SK-N-SH (cell line): ENCODE results near the gene SLC41A3. TPM values are rescaled to one million over a fixed set of nuclear protein-coding genes. Genes with fewer than 3 reads are reported as not detected.

Experiments
- CTCF ChIA-PET: fragments of 300-600, 350-600 bp; formaldehyde crosslinking; extraction: SDS; loops from one replicate; lab custom pipeline; 2021; lab: Yijun Ruan, JAX
- POLR2A ChIA-PET: fragments of 350-600 bp; sonication (Branson Sonifier 250); formaldehyde crosslinking; extraction: SDS; loops from one replicate; lab custom pipeline; 2020; ENCODE audit warnings: antibody characterized with exemption, inconsistent platforms; lab: Yijun Ruan, JAX
- DNase-seq: peaks from one replicate; pipeline ENCODE4 v3.0.0; 2012
- H2AFZ ChIP-seq: fragments of 200-600 bp; sonication (generic); 2 replicates; pipeline ENCODE4 v1.8.1; 2016; ENCODE audit warnings: antibody characterized with exemption, mild to moderate bottlenecking, low read depth
- H3F3A ChIP-seq: fragments of 200-600 bp; sonication (generic); replicated peaks from 2 replicates; pipeline ENCODE3; 2016; ENCODE audit warnings: antibody characterized with exemption, mild to moderate bottlenecking; ENCODE audit not compliant: insufficient read depth
- H3K27ac ChIP-seq, 2 experiments: fragments of 200-500 bp in 1 of 2; fragments of 200-600 bp in 1 of 2; sonication (Bioruptor generic) in 1 of 2; sonication (generic), shearing (Covaris generic) in 1 of 2; 2 replicates each; pipeline versions ENCODE4 v1.5.1 to v1.6.1; 2014 to 2016; ENCODE audit warnings: low read depth in 2 of 2, inconsistent platforms in 1 of 2, low read length in 1 of 2, mild to moderate bottlenecking in 1 of 2, mixed read lengths in 1 of 2
- H3K27me3 ChIP-seq: fragments of 200-600 bp; sonication (generic), shearing (Covaris generic); 2 replicates; pipeline ENCODE4 v1.6.1; 2016; ENCODE audit warnings: mixed run types; ENCODE audit not compliant: insufficient read depth
- H3K36me3 ChIP-seq, 2 experiments: fragments of 200-500 bp in 1 of 2; fragments of 200-600 bp in 1 of 2; sonication (Bioruptor generic) in 1 of 2; sonication (generic) in 1 of 2; replicated peaks in 1 of 2; 2 replicates each; pipeline versions ENCODE3 to v1.5.1; 2014 to 2016; ENCODE audit warnings: low read length in 1 of 2, mild to moderate bottlenecking in 1 of 2; ENCODE audit not compliant: insufficient read depth in 2 of 2, control insufficient read depth in 1 of 2
- H3K4me1 ChIP-seq, 2 experiments: fragments of 200-500 bp in 1 of 2; fragments of 200-600 bp in 1 of 2; sonication (Bioruptor generic) in 1 of 2; sonication (generic), shearing (Covaris generic) in 1 of 2; 2 replicates each; pipeline versions ENCODE4 v1.5.1 to v1.6.1; 2014 to 2016; ENCODE audit warnings: low read depth in 1 of 2, low read length in 1 of 2, mixed run types in 1 of 2; ENCODE audit not compliant: insufficient read depth in 2 of 2, control insufficient read depth in 1 of 2
- H3K4me2 ChIP-seq: fragments of 200-600 bp; sonication (generic), shearing (Covaris generic); 2 replicates; pipeline ENCODE4 v1.6.1; 2017; ENCODE audit warnings: mixed run types
- H3K4me3 ChIP-seq, 2 experiments: fragments of 200-500 bp in 1 of 2; fragments of 200-600 bp in 1 of 2; sonication (Bioruptor generic) in 1 of 2; sonication (generic), shearing (Covaris generic) in 1 of 2; 2 replicates each; pipeline versions ENCODE4 v1.5.1 to v1.8.1; 2014 to 2016; ENCODE audit warnings: low read depth in 2 of 2, inconsistent platforms in 1 of 2, low read length in 1 of 2, mild to moderate bottlenecking in 1 of 2, mixed read lengths in 1 of 2, moderate library complexity in 1 of 2
- H3K79me2 ChIP-seq: fragments of 200-600 bp; sonication (generic); 2 replicates; pipeline ENCODE4 v1.8.1; 2017; ENCODE audit warnings: mild to moderate bottlenecking; ENCODE audit not compliant: insufficient read depth
- H3K9ac ChIP-seq: fragments of 200-600 bp; sonication (generic); 2 replicates; pipeline ENCODE4 v1.6.1; 2017; ENCODE audit warnings: mixed run types
- H3K9me2 ChIP-seq: fragments of 200-600 bp; sonication (generic); 2 replicates; pipeline ENCODE4 v1.6.1; 2017; ENCODE audit warnings: mixed run types
- H3K9me3 ChIP-seq: fragments of 200-600 bp; sonication (generic); 2 replicates; pipeline ENCODE4 v1.6.1; 2017; ENCODE audit warnings: mixed run types, mild to moderate bottlenecking, moderate library complexity
- H4K20me1 ChIP-seq: fragments of 200-600 bp; sonication (generic); 2 replicates; pipeline ENCODE4 v1.6.1; 2017; ENCODE audit warnings: mild to moderate bottlenecking, mixed run types; ENCODE audit not compliant: insufficient read depth
- EP300 ChIP-seq, 2 experiments: IDR thresholded peaks; 2 replicates each; pipeline versions ENCODE4 v1.4.0 to v1.6.1; 2012; ENCODE audit warnings: borderline replicate concordance in 1 of 2, low read depth in 1 of 2, low read length in 1 of 2
- FOSL2 ChIP-seq: IDR thresholded peaks from 2 replicates; pipeline ENCODE4 v1.4.0; 2012; ENCODE audit warnings: low read depth, mild to moderate bottlenecking, moderate library complexity, borderline replicate concordance
- FOXM1 ChIP-seq: IDR thresholded peaks from 2 replicates; pipeline ENCODE4 v1.4.0; 2012; ENCODE audit warnings: low read depth, mild to moderate bottlenecking
- JUND ChIP-seq: IDR thresholded peaks from 2 replicates; pipeline ENCODE4 v1.4.0; 2012
- MAX ChIP-seq: IDR thresholded peaks from 2 replicates; pipeline ENCODE4 v1.4.0; 2012; ENCODE audit warnings: low read depth
- NFIC ChIP-seq: IDR thresholded peaks from 2 replicates; pipeline ENCODE4 v1.4.0; 2012; ENCODE audit warnings: borderline replicate concordance
- PBX3 ChIP-seq: IDR thresholded peaks from 2 replicates; pipeline ENCODE4; 2012
- POLR2AphosphoS5 ChIP-seq: IDR thresholded peaks from 2 replicates; pipeline ENCODE4 v1.6.1; 2012; ENCODE audit warnings: low read depth, low read length
- RAD21 ChIP-seq: IDR thresholded peaks from 2 replicates; pipeline ENCODE4 v1.6.1; 2012; ENCODE audit warnings: mild to moderate bottlenecking, low read length
- RCOR1 ChIP-seq: fragments of 150-350 bp; IDR thresholded peaks from 2 replicates; pipeline ENCODE4 v1.6.1; 2017; ENCODE audit warnings: antibody characterized with exemption, low read length
- REST ChIP-seq: IDR thresholded peaks from 2 replicates; pipeline ENCODE4 v1.6.1; 2012; ENCODE audit warnings: mild to moderate bottlenecking, low read depth, low read length, moderate library complexity
- RXRA ChIP-seq: IDR thresholded peaks from 2 replicates; pipeline ENCODE4 v1.4.0; 2012; ENCODE audit warnings: low read depth, mild to moderate bottlenecking, borderline replicate concordance
- SIN3A ChIP-seq: IDR thresholded peaks from 2 replicates; pipeline ENCODE4 v1.6.1; 2012; ENCODE audit warnings: low read depth, mild to moderate bottlenecking, low read length, moderate library complexity, borderline replicate concordance
- TAF1 ChIP-seq: IDR thresholded peaks from 2 replicates; pipeline ENCODE4 v1.6.1; 2012; ENCODE audit warnings: low read depth, mild to moderate bottlenecking, low read length, moderate library complexity, borderline replicate concordance
- TCF12 ChIP-seq: IDR thresholded peaks from 2 replicates; pipeline ENCODE4 v1.4.0; 2012
- USF2 ChIP-seq: fragments of 150-350 bp; IDR thresholded peaks from 2 replicates; pipeline ENCODE4 v1.6.1; 2017; ENCODE audit warnings: antibody characterized with exemption, low read length, low read depth, borderline replicate concordance
- YY1 ChIP-seq: IDR thresholded peaks from 2 replicates; pipeline ENCODE4 v1.4.0; 2012; ENCODE audit warnings: low read depth, mild to moderate bottlenecking
- WGBS: methylation state at CpG from one replicate; pipeline ENCODE4 v1.1.6; 2017; ENCODE audit warnings: low lambda C conversion rate; 5-methylcytosine and 5-hydroxymethylcytosine counted together
- polyA plus RNA-seq, 3 experiments: library from polyadenylated mRNA; depleted of rRNA; stranded (reverse); fragments of >200 nt; gene quantifications; 2 replicates each; pipeline ENCODE4 v1.2.3, GENCODE V29; 2012

The SLC41A3 gene
- polyA plus RNA-seq, 1 of the 3 experiments (the other 2 are of a cell fraction) = 53.4 TPM

GRCh38 chr3:126105691-126106187, 21.8 kb upstream of the SLC41A3 start:
- no peak overlapping the region for H3K9ac ChIP-seq
- no peak for DNase-seq

GRCh38 chr3:126104742-126105605, 21.1 kb upstream of the SLC41A3 start:
- Histone ChIP-seq H2AFZ (no peak overlapping the region), H3K9me3 (no peaks in the 10 kb centered on the region), H3K27ac (no peak overlapping the region), H3K4me3 (no peak overlapping the region), H3K4me1 (peaks cover 0 to 14% of the 10 kb centered on the region in 2 experiments; a peak in 1 of 4 replicates), H3K27me3 (no peaks in the 10 kb centered on the region), H3K9me2 (no peaks in the 10 kb centered on the region), H3F3A (no peaks in the 10 kb centered on the region), H4K20me1 (no peaks in the 10 kb centered on the region), H3K9ac (no peak overlapping the region), H3K36me3 (no peaks in the 10 kb centered on the region), H3K79me2 (no peaks in the 10 kb centered on the region), H3K4me2 (no peak overlapping the region)
- no peak for DNase-seq
- WGBS = 37% methylated on average over 4 of the region's 15 CpGs
- ChIA-PET CTCF (interaction anchor here (1.1 kb wide), 1 partner anchor 17 kb away, joined by 4 read pairs; no protein-coding TSS in a partner anchor), POLR2A (no interaction called here)
- no peak for TF ChIP-seq TCF12
- TF ChIP-seq MAX = no peak
- no peak for TF ChIP-seq TAF1
- no peak for TF ChIP-seq RCOR1
- TF ChIP-seq SIN3A = no peak
- no peak for TF ChIP-seq EP300 (IDR thresholded peaks at IDR 0.05; ENCODE audit: borderline replicate concordance in 1 of 2, low read depth in 1 of 2, low read length in 1 of 2)
- no peak for TF ChIP-seq YY1
- no peak for TF ChIP-seq REST
- no peak for TF ChIP-seq FOSL2
- TF ChIP-seq USF2 = no peak
- TF ChIP-seq NFIC = no peak

More at GRCh38 chr3:126105691-126106187, 21.8 kb upstream of the SLC41A3 start:
- H4K20me1 ChIP-seq = no peaks in the 10 kb centered on the region
- no peaks in the 10 kb centered on the region for H3K79me2 ChIP-seq
- peaks cover 0 to 6% of the 10 kb centered on the region in 2 experiments; a peak in 1 of 4 replicates for H3K4me1 ChIP-seq
- no peak for TF ChIP-seq YY1
- no peak for TF ChIP-seq POLR2AphosphoS5
- TF ChIP-seq NFIC = no peak
- TF ChIP-seq SIN3A = no peak
- no peak for TF ChIP-seq JUND
- no peak for TF ChIP-seq RCOR1
- no peak for TF ChIP-seq PBX3
- TF ChIP-seq FOXM1 = no peak
- no peak for TF ChIP-seq RAD21
- TF ChIP-seq RXRA = no peak
- TF ChIP-seq TAF1 = no peak
- H3K27ac ChIP-seq = no peak overlapping the region
- WGBS = 92% methylated on average over 12 of the region's 16 CpGs
- H3K9me3 ChIP-seq = no peaks in the 10 kb centered on the region
- H3K36me3 ChIP-seq = no peaks in the 10 kb centered on the region
- no peak overlapping the region for H3K4me2 ChIP-seq
- H3F3A ChIP-seq = no peaks in the 10 kb centered on the region
- H2AFZ ChIP-seq = no peak overlapping the region
- H3K9me2 ChIP-seq = no peaks in the 10 kb centered on the region
- CTCF ChIA-PET = no interaction called here
- H3K4me3 ChIP-seq = no peak overlapping the region
- H3K27me3 ChIP-seq = no peaks in the 10 kb centered on the region
- POLR2A ChIA-PET = no interaction called here
